HG02623 (cell line): ENCODE measurements around the gene ZMYND10.
"Not testable (repeated sequence)": the region's sequence is repeated elsewhere in the genome, so short reads cannot be mapped to it uniquely, and the experiment has no call there.

Source experiments
- ATAC-seq: cut with Tn5 transposase; IDR thresholded peaks from one replicate; pipeline ENCODE4 v1.9.1; 2021; ENCODE audit warnings: moderate library complexity; ENCODE audit not compliant: unreplicated experiment

Gene ZMYND10

GRCh38 chr3:50312041-50312440, 33.5 kb downstream of the ZMYND10 start:
- not testable (repeated sequence) for ATAC-seq

GRCh38 chr3:50304601-50305000, 40.9 kb downstream of the ZMYND10 start:
- no peak for ATAC-seq

GRCh38 chr3:50303013-50303815, 42.3 kb downstream of the ZMYND10 start, which contains the start of gene HYAL1:
Gene HYAL1, minus strand, starts transcription at chr3:50303574. Its CDS starts 618 bp downstream, at chr3:50302956.
- no peak for ATAC-seq

GRCh38 chr3:50302095-50303012, 43.2 kb downstream of the ZMYND10 start:
- ATAC-seq = no peak

- no peak for ATAC-seq
Measured at GRCh38 chr3:50300681-50301254, 44.8 kb downstream of the ZMYND10 start.

- ATAC-seq = no peak
Measured at GRCh38 chr3:50299929-50300680, 45.4 kb downstream of the ZMYND10 start.

- ATAC-seq = no peak
Measured at GRCh38 chr3:50299638-50299928, 45.9 kb downstream of the ZMYND10 start.

GRCh38 chr3:50298836-50299637, 46.5 kb downstream of the ZMYND10 start, which contains the start of the genes HYAL3 and NAA80:
Gene HYAL3, minus strand, starts transcription at chr3:50299405. Its CDS starts 3,803 bp downstream, at chr3:50295602.
Gene NAA80, minus strand, starts transcription at chr3:50299405. Its CDS starts 1,942 bp downstream, at chr3:50297463.
- ATAC-seq = peak; percentile 80

- ATAC-seq = no peak
Measured at GRCh38 chr3:50297896-50298725, 47.4 kb downstream of the ZMYND10 start.

GRCh38 chr3:50297384-50297775, 48.2 kb downstream of the ZMYND10 start:
- ATAC-seq = no peak

GRCh38 chr3:50296721-50297383, 48.7 kb downstream of the ZMYND10 start:
- no peak for ATAC-seq

- no peak for ATAC-seq
Measured at GRCh38 chr3:50295553-50296431, 49.7 kb downstream of the ZMYND10 start.

- no peak for ATAC-seq
Measured at GRCh38 chr3:50294492-50295403, 50.8 kb downstream of the ZMYND10 start.

GRCh38 chr3:50294089-50294488, 51.4 kb downstream of the ZMYND10 start:
- ATAC-seq = no peak

GRCh38 chr3:50293079-50293801, 52.3 kb downstream of the ZMYND10 start:
- ATAC-seq = no peak
